22Rv1 (cell line): ENCODE data around the gene CXCL16.

Experiments used
- CTCF ChIP-seq: fragments of 450-650 bp; IDR thresholded peaks from 2 replicates; pipeline ENCODE4 v1.5.1; 2017; ENCODE audit warnings: mild to moderate bottlenecking
- ZFX ChIP-seq: fragments of 450-650 bp; IDR thresholded peaks from 2 replicates; pipeline ENCODE4 v1.6.1; 2017; ENCODE audit warnings: antibody characterized with exemption, borderline replicate concordance

GRCh38 chr17:4693416-4693815 is 46.3 kb downstream of the CXCL16 start:
- no peak for TF ChIP-seq CTCF
- TF ChIP-seq ZFX, result no peak
